NCI-H1048 (cell line): ENCODE results near the gene EDEM2.
"Not testable (repeated sequence)": the region's sequence is repeated elsewhere in the genome, so short reads cannot be mapped to it uniquely, and the experiment has no call there.

Experiments
- DNase-seq: peaks from one replicate; lab custom pipeline; 2025; lab: John Stamatoyannopoulos, UW

The EDEM2 gene

GRCh38 chr20:35087355-35087754, 59.8 kb downstream of the EDEM2 start:
- no peak for DNase-seq

GRCh38 chr20:35085477-35086225, 61.5 kb downstream of the EDEM2 start:
- DNase-seq: no peak

- DNase-seq: no peak
Measured at GRCh38 chr20:35084998-35085397, 62.1 kb downstream of the EDEM2 start.

- not testable (repeated sequence) for DNase-seq
Measured at GRCh38 chr20:35080348-35080642, 66.8 kb downstream of the EDEM2 start.

- DNase-seq: no peak
Measured at GRCh38 chr20:35079472-35080347, 67.4 kb downstream of the EDEM2 start.

- no peak for DNase-seq
Measured at GRCh38 chr20:35077872-35078271, 69.3 kb downstream of the EDEM2 start.

- DNase-seq: no peak
Measured at GRCh38 chr20:35077341-35077740, 69.8 kb downstream of the EDEM2 start.

GRCh38 chr20:35071436-35072153, 75.5 kb downstream of the EDEM2 start:
- not testable (repeated sequence) for DNase-seq

- no peak for DNase-seq
Measured at GRCh38 chr20:35066194-35066593, 80.9 kb downstream of the EDEM2 start.
